HUES48 (cell line): ENCODE data around the gene PRDM11.

Experiments used
- H3K27ac ChIP-seq: one replicate; pipeline ENCODE4 v1.7.0; 2013; ENCODE audit warnings: low read depth, low read length, inconsistent platforms
- H3K27me3 ChIP-seq: 2 replicates; pipeline ENCODE4 v1.6.1; 2013; ENCODE audit warnings: mild to moderate bottlenecking, low read length; ENCODE audit not compliant: control insufficient read depth, insufficient read depth
- H3K36me3 ChIP-seq: 2 replicates; pipeline ENCODE4 v1.6.1; 2013; ENCODE audit warnings: low read length; ENCODE audit not compliant: control insufficient read depth, insufficient read depth
- H3K4me1 ChIP-seq: 2 replicates; pipeline ENCODE4 v1.6.1; 2013; ENCODE audit warnings: mild to moderate bottlenecking, low read length; ENCODE audit not compliant: control insufficient read depth, insufficient read depth
- H3K4me3 ChIP-seq: 2 replicates; pipeline ENCODE4 v1.5.1; 2013; ENCODE audit warnings: mild to moderate bottlenecking, low read depth, low read length
- H3K9ac ChIP-seq: 2 replicates; pipeline ENCODE4 v1.6.1; 2013; ENCODE audit warnings: mild to moderate bottlenecking, low read depth, low read length, moderate library complexity
- H3K9me3 ChIP-seq: 2 replicates; pipeline ENCODE4 v1.6.1; 2013; ENCODE audit warnings: low read length; ENCODE audit not compliant: control insufficient read depth, insufficient read depth

PRDM11 gene

GRCh38 chr11:45158891-45159605, 12.6 kb downstream of the PRDM11 start:
- Histone ChIP-seq H3K27ac (no peak overlapping the region), H3K9ac (no peak overlapping the region), H3K4me3 (no peak overlapping the region), H3K36me3 (no peaks in the 10 kb centered on the region), H3K27me3 (no peaks in the 10 kb centered on the region), H3K4me1 (no peaks in the 10 kb centered on the region; the same call in 1 of the 2 replicates), H3K9me3 (no peaks in the 10 kb centered on the region)

DNA sequence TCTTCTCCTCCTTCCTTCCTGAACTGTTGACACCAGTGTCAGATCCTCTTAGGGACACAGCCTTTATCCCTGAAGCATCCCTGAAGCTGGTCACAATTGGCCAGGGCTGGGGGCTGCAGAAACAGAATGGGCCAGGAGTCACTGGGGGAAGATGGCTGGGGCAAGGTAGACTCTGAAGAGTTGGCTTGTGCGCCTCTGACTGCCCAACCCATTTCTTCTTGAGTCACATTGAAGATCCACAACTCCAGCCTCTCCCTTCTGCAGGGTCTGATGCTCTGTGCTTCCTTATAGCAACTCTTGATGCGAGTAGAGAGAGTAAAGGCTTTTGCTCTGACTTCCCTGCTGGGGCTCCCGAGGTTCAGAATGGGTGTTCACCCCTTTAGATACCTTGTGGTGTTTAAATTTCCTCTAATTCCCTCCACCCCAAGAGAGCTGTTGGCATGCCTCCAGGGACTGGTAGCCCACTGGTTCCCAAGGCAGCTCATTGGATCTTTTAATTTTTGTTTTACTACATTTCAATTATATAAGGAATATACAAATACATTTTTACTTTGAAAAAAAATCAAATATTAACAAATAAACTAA, 13.4 kb downstream of the PRDM11 start:
- no peaks in the 10 kb centered on the region for H3K9me3 ChIP-seq
- H3K27me3 ChIP-seq: no peaks in the 10 kb centered on the region
- no peak overlapping the region for H3K27ac ChIP-seq
- no peaks in the 10 kb centered on the region for H3K36me3 ChIP-seq
- H3K9ac ChIP-seq: no peak overlapping the region
- no peak overlapping the region for H3K4me3 ChIP-seq
- H3K4me1 ChIP-seq: no peaks in the 10 kb centered on the region; the same call in 1 of the 2 replicates

GRCh38 chr11:45161252-45162063, 15.0 kb downstream of the PRDM11 start:
- no peaks in the 10 kb centered on the region; the same call in 1 of the 2 replicates for H3K4me1 ChIP-seq
- no peaks in the 10 kb centered on the region for H3K9me3 ChIP-seq
- no peaks in the 10 kb centered on the region for H3K27me3 ChIP-seq
- H3K36me3 ChIP-seq: no peaks in the 10 kb centered on the region
- no peak overlapping the region for H3K9ac ChIP-seq
- no peak overlapping the region for H3K27ac ChIP-seq
- H3K4me3 ChIP-seq: no peak overlapping the region

DNA sequence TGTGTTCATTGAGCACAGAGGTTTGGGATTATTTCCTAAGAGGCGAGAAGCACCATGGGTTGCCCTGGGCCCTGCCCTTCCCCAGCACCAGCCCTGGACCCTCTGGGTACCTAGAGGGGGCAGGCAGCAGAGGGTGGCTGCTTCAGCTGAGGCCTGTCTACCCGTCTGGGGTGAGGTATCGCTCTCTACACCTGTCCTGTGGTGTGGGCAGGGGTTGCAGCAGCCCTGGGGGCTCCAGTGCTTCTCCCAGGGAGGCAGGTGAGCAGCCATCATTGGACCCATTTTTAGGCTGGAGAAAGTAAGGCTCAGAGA, 15.6 kb downstream of the PRDM11 start:
- H3K4me1 ChIP-seq: no peaks in the 10 kb centered on the region; the same call in 1 of the 2 replicates
- no peak overlapping the region for H3K9ac ChIP-seq
- H3K9me3 ChIP-seq: no peaks in the 10 kb centered on the region
- H3K36me3 ChIP-seq: no peaks in the 10 kb centered on the region
- H3K4me3 ChIP-seq: no peak overlapping the region
- H3K27ac ChIP-seq: no peak overlapping the region
- no peaks in the 10 kb centered on the region for H3K27me3 ChIP-seq

DNA sequence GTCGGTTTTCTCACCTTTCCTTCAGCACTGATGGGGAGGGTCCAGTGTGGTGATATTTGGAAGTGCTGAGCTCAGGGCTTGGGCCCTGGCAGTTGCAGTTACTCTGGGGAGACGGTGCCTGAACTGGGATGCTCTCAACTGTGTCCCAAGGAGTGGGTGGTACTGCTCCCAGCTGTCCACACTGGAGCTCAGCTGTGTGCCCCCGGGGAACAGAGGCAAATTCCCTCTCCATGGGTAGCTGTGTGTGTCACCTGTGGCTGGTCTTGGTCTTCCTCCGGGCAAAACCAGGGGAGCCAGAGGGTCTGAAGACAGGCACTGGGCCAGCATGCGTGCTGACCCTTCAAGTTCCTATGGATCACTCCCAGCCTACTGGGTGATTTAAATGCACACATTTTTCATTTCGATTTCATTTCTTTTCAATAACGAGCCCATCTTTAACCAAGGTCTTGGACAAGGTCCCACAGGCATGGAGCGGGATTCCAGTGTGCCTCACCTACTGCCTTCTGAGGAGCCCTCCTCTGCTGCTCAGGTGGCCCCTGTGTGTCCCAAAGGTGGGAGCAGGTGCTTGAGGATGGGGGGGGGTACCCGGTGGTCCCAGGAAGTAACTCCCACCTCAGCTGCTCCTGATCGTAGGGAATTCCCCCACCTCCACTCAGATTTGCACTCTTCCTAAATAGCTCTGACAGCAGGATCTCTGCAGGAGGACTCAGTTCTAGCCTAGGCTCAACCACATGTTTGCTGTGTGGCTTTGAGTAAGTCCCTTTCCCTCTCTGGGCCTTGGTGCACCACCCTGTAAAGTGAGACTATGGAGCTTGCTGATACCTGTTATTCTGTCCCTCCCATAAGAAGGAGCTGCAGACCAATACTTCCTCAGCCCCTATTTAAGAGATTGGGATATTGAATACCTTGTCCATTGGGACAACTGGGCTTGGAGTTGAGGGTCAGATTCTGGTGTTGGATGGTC, 16.8 kb downstream of the PRDM11 start:
- Histone ChIP-seq H3K36me3 (no peaks in the 10 kb centered on the region), H3K9me3 (no peaks in the 10 kb centered on the region), H3K4me1 (no peaks in the 10 kb centered on the region), H3K4me3 (no peak overlapping the region), H3K27ac (no peak overlapping the region), H3K27me3 (no peaks in the 10 kb centered on the region), H3K9ac (no peak overlapping the region)

DNA sequence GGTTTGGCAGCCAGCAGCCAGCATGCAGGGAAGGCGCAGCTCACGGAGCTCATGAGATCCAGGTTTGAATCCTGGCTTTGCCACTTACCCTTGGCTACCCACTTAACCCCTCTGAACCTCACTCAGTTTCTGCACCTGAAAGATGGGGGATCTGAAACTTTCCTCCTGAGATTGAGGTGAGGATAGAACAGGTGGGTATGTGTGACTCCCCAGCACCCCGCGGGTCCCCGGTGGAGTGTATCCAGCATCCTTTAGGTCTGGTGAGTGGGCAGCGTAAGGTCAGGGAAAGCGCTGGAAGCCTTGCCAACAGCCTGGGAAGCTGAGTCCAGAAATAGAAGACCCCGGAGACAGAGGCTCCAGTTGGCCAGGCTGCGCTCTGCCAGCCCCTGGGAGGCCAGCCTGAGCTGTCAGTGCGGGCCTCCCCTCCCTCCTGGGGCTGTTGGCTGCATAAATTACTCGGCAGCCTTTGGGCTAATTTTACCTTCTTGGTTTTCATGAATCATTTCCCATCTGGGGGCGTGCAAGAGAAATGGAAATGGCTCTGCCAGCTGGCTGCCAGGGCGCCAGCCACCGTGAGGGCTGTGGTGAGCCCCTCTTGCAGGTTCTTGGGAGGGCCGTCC, 17.6 kb downstream of the PRDM11 start:
- no peaks in the 10 kb centered on the region for H3K4me1 ChIP-seq
- H3K9ac ChIP-seq: no peak overlapping the region

DNA sequence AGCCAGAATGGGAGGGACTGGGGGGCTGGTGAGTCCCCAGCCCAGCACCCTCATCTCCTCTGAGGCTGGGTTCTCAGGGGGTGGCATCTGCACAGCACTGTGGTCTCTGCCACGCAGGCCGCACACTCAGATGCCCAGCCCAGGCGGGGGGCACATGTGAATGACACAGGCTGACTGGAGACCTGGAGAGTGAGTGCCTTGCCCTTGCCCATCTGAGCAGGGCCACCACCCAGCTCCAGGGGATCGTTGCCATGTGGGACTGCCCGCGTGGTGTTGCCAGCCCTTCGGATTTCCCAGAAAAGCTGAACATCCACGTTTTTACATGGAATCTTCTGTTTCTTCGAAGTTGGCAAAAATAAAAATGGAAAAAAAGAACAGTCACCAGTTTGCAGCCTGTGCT, 18.9 kb downstream of the PRDM11 start:
- Histone ChIP-seq H3K9me3 (no peaks in the 10 kb centered on the region), H3K4me1 (no peaks in the 10 kb centered on the region), H3K27me3 (no peaks in the 10 kb centered on the region), H3K4me3 (no peak overlapping the region), H3K36me3 (no peaks in the 10 kb centered on the region), H3K27ac (no peak overlapping the region), H3K9ac (no peak overlapping the region)

More for the DNA sequence above, 17.6 kb downstream of the PRDM11 start:
- no peak overlapping the region for H3K4me3 ChIP-seq
- no peaks in the 10 kb centered on the region for H3K36me3 ChIP-seq
- no peaks in the 10 kb centered on the region for H3K9me3 ChIP-seq
- H3K27me3 ChIP-seq: no peaks in the 10 kb centered on the region
- no peak overlapping the region for H3K27ac ChIP-seq

DNA sequence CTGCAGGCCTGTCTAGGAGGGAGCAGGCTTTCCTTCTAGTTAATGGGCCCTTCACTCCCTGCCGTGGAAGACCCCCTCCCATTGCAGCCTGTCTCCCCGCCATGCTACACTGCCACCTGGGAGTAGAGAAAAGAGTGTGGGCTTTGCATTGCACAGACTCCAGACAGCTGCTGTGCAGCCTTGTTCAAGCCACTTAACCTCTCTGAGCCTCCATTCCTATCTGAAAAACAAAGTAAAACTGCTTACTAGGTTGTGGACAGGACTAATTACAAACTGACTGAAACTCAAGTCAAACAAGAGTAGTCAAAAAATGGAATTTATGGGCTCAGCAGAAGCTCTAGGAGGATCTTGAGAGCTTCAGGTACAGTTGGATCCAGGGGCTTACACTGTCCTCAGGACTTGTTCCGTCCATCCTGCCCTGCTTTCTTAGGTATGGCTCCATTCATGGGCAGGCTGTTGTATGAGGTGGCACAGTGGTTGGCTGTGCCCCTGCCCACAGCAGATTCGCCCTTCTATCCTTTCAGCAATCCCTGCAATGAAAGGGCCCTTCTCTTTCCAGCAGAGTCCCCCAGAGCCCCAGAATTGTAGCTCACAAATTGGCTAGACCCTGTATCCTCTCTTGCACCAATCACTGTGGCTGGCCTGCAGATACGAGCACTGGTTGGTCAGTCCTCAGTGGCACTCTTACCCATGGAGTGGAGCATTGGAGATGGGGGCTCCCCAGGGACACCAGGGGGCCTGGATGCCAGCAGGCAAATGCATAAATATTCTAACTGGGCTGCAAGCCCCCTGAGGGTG, 19.6 kb downstream of the PRDM11 start:
- no peaks in the 10 kb centered on the region for H3K36me3 ChIP-seq
- H3K27me3 ChIP-seq: no peaks in the 10 kb centered on the region
- no peaks in the 10 kb centered on the region for H3K4me1 ChIP-seq
- H3K9ac ChIP-seq: no peak overlapping the region
- no peaks in the 10 kb centered on the region for H3K9me3 ChIP-seq
- no peak overlapping the region for H3K27ac ChIP-seq
- H3K4me3 ChIP-seq: no peak overlapping the region

DNA sequence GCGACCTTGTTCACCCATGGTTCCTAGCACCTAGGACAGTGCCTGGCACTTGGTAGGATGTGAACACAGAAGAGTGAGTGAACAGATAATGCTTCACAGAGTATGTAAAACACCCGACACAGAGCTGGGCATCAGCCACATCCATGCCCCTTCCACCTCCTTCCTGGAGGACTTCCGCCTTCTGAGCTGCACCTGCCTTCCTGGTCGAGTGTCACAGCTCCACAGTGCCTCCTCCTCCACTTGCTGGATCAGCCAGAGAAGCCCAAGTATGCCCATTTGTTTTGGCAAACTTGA, 20.1 kb downstream of the PRDM11 start:
- H3K27me3 ChIP-seq: no peaks in the 10 kb centered on the region
- no peaks in the 10 kb centered on the region for H3K4me1 ChIP-seq
- H3K27ac ChIP-seq: no peak overlapping the region
- H3K4me3 ChIP-seq: no peak overlapping the region
- H3K9ac ChIP-seq: no peak overlapping the region
- H3K9me3 ChIP-seq: no peaks in the 10 kb centered on the region
- no peaks in the 10 kb centered on the region for H3K36me3 ChIP-seq

DNA sequence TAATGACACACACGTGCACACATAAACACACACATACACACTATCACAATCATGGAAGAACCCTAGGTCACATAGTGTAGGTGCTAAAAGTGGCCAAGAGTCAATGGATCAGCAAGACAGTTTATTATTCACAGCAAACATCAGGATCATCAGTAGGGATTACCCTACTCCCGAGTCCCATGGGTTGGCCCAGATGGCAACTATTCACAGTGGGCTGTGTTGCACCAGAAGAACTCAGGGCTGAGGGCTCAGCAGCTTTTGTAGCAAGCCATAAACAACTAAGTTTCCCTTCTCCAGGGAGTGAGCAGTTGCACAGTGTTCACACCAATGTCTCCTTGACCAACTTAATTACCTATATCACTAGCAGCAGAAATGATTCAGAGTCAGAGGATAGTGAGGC, 20.8 kb downstream of the PRDM11 start:
- no peak overlapping the region for H3K4me3 ChIP-seq
- no peaks in the 10 kb centered on the region for H3K27me3 ChIP-seq
- H3K9ac ChIP-seq: no peak overlapping the region
- H3K4me1 ChIP-seq: no peaks in the 10 kb centered on the region
- no peaks in the 10 kb centered on the region for H3K36me3 ChIP-seq
- H3K9me3 ChIP-seq: no peaks in the 10 kb centered on the region
- H3K27ac ChIP-seq: no peak overlapping the region
